ENCODE results near the gene SFXN2.

Gene SFXN2

GRCh38 chr10:102669206-102670064 is 45.0 kb upstream of the SFXN2 start:
- H3K4me1 ChIP-seq (ENCODE audit: control insufficient read depth in 1 of 2, insufficient read depth in 2 of 2, low read length in 2 of 2) = peaks cover 6 to 16% of the 10 kb centered on the region in 2 experiments
- no CpG with 5 or more reads among the region's 7 CpGs for WGBS (ENCODE audit: extremely low coverage, insufficient coverage, insufficient read length)
- no peak overlapping the region for H2BK120ac ChIP-seq (ENCODE audit: insufficient read depth, low read length, poor library complexity)

GRCh38 chr10:102670065-102670670 is 44.3 kb upstream of the SFXN2 start:
- no peak overlapping the region for H4K91ac ChIP-seq (ENCODE audit: low read depth, low read length)
- no peak for DNase-seq
- H4K8ac ChIP-seq (ENCODE audit: low read depth, low read length) = no peak overlapping the region
- no peaks in the 10 kb centered on the region for H3K27me3 ChIP-seq (ENCODE audit: insufficient read depth, low read length)
- peaks cover 7% of the 10 kb centered on the region for H3K79me1 ChIP-seq (ENCODE audit: low read length)
- no peak overlapping the region for H2BK5ac ChIP-seq (ENCODE audit: low read depth, low read length, poor library complexity)
- no CpG with 5 or more reads among the region's 9 CpGs for WGBS (ENCODE audit: extremely low coverage, insufficient coverage, insufficient read length)
- H3K18ac ChIP-seq (ENCODE audit: low read length) = no peak overlapping the region
- H2AK5ac ChIP-seq (ENCODE audit: low read length) = no peak overlapping the region
- no peak overlapping the region for H2AFZ ChIP-seq (ENCODE audit: insufficient read depth, low read length, poor library complexity)
- no peaks in the 10 kb centered on the region for H3K9me3 ChIP-seq (ENCODE audit: insufficient read depth, low read depth, low read length)
- H3K9ac ChIP-seq (ENCODE audit: low read length) = no peak overlapping the region
- H3K36me3 ChIP-seq (ENCODE audit: control insufficient read depth in 1 of 2, insufficient read depth in 2 of 2, low read length in 2 of 2) = no peaks in the 10 kb centered on the region
- peaks cover 13 to 23% of the 10 kb centered on the region in 2 experiments for H3K4me1 ChIP-seq (ENCODE audit: control insufficient read depth in 1 of 2, insufficient read depth in 2 of 2, low read length in 2 of 2)
- no peak overlapping the region for H3K14ac ChIP-seq (ENCODE audit: low read length)
- no peak overlapping the region for H2BK120ac ChIP-seq (ENCODE audit: insufficient read depth, low read length, poor library complexity)
- H4K12ac ChIP-seq (ENCODE audit: low read depth, low read length) = no peak overlapping the region
- H3K4ac ChIP-seq (ENCODE audit: low read depth, low read length) = no peak overlapping the region
- H3K4me3 ChIP-seq (ENCODE audit: low read depth, low read length) = no peak overlapping the region
- H2BK12ac ChIP-seq (ENCODE audit: low read length) = no peak overlapping the region
- H3K4me2 ChIP-seq (ENCODE audit: low read length) = no peak overlapping the region
- H3K23ac ChIP-seq (ENCODE audit: low read length) = no peak overlapping the region
- no peak overlapping the region for H3K27ac ChIP-seq (ENCODE audit: low read depth, low read length)
- H3K79me2 ChIP-seq (ENCODE audit: control insufficient read depth, insufficient read depth, low read length, poor library complexity) = no peaks in the 10 kb centered on the region

More at GRCh38 chr10:102669206-102670064, 45.0 kb upstream of the SFXN2 start:
- Histone ChIP-seq H4K91ac (ENCODE audit: low read depth, low read length) (no peak overlapping the region), H3K4ac (ENCODE audit: low read depth, low read length) (no peak overlapping the region), H3K27me3 (ENCODE audit: insufficient read depth, low read length) (no peaks in the 10 kb centered on the region), H2BK5ac (ENCODE audit: low read depth, low read length, poor library complexity) (no peak overlapping the region), H4K8ac (ENCODE audit: low read depth, low read length) (no peak overlapping the region), H4K12ac (ENCODE audit: low read depth, low read length) (no peak overlapping the region), H2AK5ac (ENCODE audit: low read length) (no peak overlapping the region), H3K18ac (ENCODE audit: low read length) (no peak overlapping the region), H3K79me2 (ENCODE audit: control insufficient read depth, insufficient read depth, low read length, poor library complexity) (no peaks in the 10 kb centered on the region), H3K36me3 (ENCODE audit: control insufficient read depth in 1 of 2, insufficient read depth in 2 of 2, low read length in 2 of 2) (no peaks in the 10 kb centered on the region), H2BK12ac (ENCODE audit: low read length) (no peak overlapping the region), H2AFZ (ENCODE audit: insufficient read depth, low read length, poor library complexity) (no peak overlapping the region), H3K4me2 (ENCODE audit: low read length) (no peak overlapping the region), H3K27ac (ENCODE audit: low read depth, low read length) (no peak overlapping the region), H3K9ac (ENCODE audit: low read length) (no peak overlapping the region), H3K14ac (ENCODE audit: low read length) (no peak overlapping the region), H3K23ac (ENCODE audit: low read length) (peak overlapping the region; percentile 40), H3K79me1 (ENCODE audit: low read length) (peaks cover 3% of the 10 kb centered on the region), H3K4me3 (ENCODE audit: low read depth, low read length) (no peak overlapping the region), H3K9me3 (ENCODE audit: insufficient read depth, low read depth, low read length) (no peaks in the 10 kb centered on the region)
- peak; percentile 32 to 51 for DNase-seq

DNA sequence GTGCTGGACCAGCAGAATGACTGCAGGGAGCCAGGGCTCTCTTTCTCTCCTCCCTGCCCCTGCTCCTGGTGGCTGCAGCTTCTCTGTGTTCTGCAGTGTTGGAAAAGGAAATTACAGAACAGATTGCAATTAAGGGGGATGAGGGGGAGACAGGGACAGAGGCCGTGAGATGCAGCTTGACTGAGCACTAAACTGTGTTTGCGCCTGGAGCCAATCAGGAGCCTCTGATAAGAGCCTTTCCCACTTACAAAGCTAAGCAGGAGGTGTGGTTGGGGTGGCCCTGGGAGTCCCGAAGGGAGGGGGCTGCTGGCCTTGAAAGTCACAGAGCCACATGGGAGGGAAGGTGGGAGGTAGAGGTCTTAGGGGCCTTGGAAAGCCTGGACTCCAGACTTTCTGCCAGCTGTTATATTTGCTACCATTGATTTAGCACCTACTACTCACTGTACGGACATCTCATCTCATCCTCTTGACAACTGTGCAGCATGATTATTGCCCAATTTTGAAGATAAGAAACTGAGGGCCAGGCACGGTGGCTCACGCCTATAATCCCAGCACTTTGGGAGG is 43.5 kb upstream of the SFXN2 start:
- peaks cover 21 to 31% of the 10 kb centered on the region in 2 experiments for H3K4me1 ChIP-seq (ENCODE audit: control insufficient read depth in 1 of 2, insufficient read depth in 2 of 2, low read length in 2 of 2)
- H3K79me1 ChIP-seq (ENCODE audit: low read length) = peaks cover 15% of the 10 kb centered on the region
- H2BK120ac ChIP-seq (ENCODE audit: insufficient read depth, low read length, poor library complexity) = no peak overlapping the region
- H3K9me3 ChIP-seq (ENCODE audit: insufficient read depth, low read depth, low read length) = no peaks in the 10 kb centered on the region
- H3K4me3 ChIP-seq (ENCODE audit: low read depth, low read length) = no peak overlapping the region
- H3K9ac ChIP-seq (ENCODE audit: low read length) = no peak overlapping the region
- no peak overlapping the region for H3K4me2 ChIP-seq (ENCODE audit: low read length)
- peak overlapping the region; percentile 29 for H3K23ac ChIP-seq (ENCODE audit: low read length)
- no peak overlapping the region for H3K27ac ChIP-seq (ENCODE audit: low read depth, low read length)
- H3K36me3 ChIP-seq (ENCODE audit: control insufficient read depth in 1 of 2, insufficient read depth in 2 of 2, low read length in 2 of 2) = no peaks in the 10 kb centered on the region
- WGBS (ENCODE audit: extremely low coverage, insufficient coverage, insufficient read length) = no CpG with 5 or more reads among the region's 6 CpGs
- no peaks in the 10 kb centered on the region for H3K27me3 ChIP-seq (ENCODE audit: insufficient read depth, low read length)
- H4K8ac ChIP-seq (ENCODE audit: low read depth, low read length) = no peak overlapping the region
- H3K18ac ChIP-seq (ENCODE audit: low read length) = no peak overlapping the region
- H2AK5ac ChIP-seq (ENCODE audit: low read length) = no peak overlapping the region
- H2BK12ac ChIP-seq (ENCODE audit: low read length) = no peak overlapping the region
- H2BK5ac ChIP-seq (ENCODE audit: low read depth, low read length, poor library complexity) = no peak overlapping the region
- no peak overlapping the region for H3K4ac ChIP-seq (ENCODE audit: low read depth, low read length)
- DNase-seq = no peak
- H3K79me2 ChIP-seq (ENCODE audit: control insufficient read depth, insufficient read depth, low read length, poor library complexity) = no peaks in the 10 kb centered on the region
- H4K12ac ChIP-seq (ENCODE audit: low read depth, low read length) = no peak overlapping the region
- H4K91ac ChIP-seq (ENCODE audit: low read depth, low read length) = no peak overlapping the region
- no peak overlapping the region for H3K14ac ChIP-seq (ENCODE audit: low read length)
- no peak overlapping the region for H2AFZ ChIP-seq (ENCODE audit: insufficient read depth, low read length, poor library complexity)

DNA sequence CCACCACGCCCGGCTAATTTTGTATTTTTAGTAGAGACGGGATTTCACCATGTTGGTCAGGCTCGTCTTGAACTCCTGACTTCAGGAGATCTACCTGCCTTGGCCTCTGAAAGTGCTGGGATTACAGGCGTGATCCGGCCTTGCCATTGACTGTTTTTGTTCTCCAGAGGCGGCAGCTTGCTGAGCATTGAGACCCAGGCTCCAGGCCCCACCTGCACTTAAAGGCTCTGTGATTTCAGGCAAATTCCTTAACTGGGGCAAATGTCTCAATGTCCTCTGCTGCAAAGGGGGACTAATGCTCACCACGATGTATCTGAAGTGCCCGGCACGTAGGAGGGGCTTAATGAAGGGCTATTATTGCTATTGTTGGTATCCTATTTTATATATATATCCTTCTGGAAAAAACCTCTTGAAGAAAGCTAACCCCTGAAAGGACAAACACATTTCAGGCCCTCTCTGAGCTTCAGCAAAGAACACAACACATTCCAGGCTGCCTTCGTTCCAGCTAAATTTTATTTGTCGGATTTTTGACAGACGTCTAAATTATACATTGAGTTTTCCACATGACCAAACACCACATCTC is 41.1 kb upstream of the SFXN2 start:
- no peak overlapping the region for H3K9ac ChIP-seq (ENCODE audit: low read length)
- H3K4me1 ChIP-seq (ENCODE audit: control insufficient read depth in 1 of 2, insufficient read depth in 2 of 2, low read length in 2 of 2) = peaks cover 31 to 42% of the 10 kb centered on the region in 2 experiments
- WGBS (ENCODE audit: extremely low coverage, insufficient coverage, insufficient read length) = no CpG with 5 or more reads among the region's 13 CpGs
- no peak overlapping the region for H4K8ac ChIP-seq (ENCODE audit: low read depth, low read length)
- no peak overlapping the region for H3K18ac ChIP-seq (ENCODE audit: low read length)
- no peak overlapping the region for H2BK5ac ChIP-seq (ENCODE audit: low read depth, low read length, poor library complexity)
- no peak overlapping the region for H3K23ac ChIP-seq (ENCODE audit: low read length)
- no peak overlapping the region for H3K4ac ChIP-seq (ENCODE audit: low read depth, low read length)
- no peak for DNase-seq
- H2AFZ ChIP-seq (ENCODE audit: insufficient read depth, low read length, poor library complexity) = no peak overlapping the region
- H3K27ac ChIP-seq (ENCODE audit: low read depth, low read length) = no peak overlapping the region
- no peak overlapping the region for H3K4me3 ChIP-seq (ENCODE audit: low read depth, low read length)
- H3K79me1 ChIP-seq (ENCODE audit: low read length) = peaks cover 19% of the 10 kb centered on the region
- no peak overlapping the region for H4K91ac ChIP-seq (ENCODE audit: low read depth, low read length)
- H3K14ac ChIP-seq (ENCODE audit: low read length) = no peak overlapping the region
- no peaks in the 10 kb centered on the region for H3K9me3 ChIP-seq (ENCODE audit: insufficient read depth, low read depth, low read length)
- H4K12ac ChIP-seq (ENCODE audit: low read depth, low read length) = no peak overlapping the region
- H2BK12ac ChIP-seq (ENCODE audit: low read length) = no peak overlapping the region
- H3K79me2 ChIP-seq (ENCODE audit: control insufficient read depth, insufficient read depth, low read length, poor library complexity) = peaks cover 2% of the 10 kb centered on the region
- no peak overlapping the region for H3K4me2 ChIP-seq (ENCODE audit: low read length)
- no peak overlapping the region for H2BK120ac ChIP-seq (ENCODE audit: insufficient read depth, low read length, poor library complexity)
- no peak overlapping the region for H2AK5ac ChIP-seq (ENCODE audit: low read length)
- no peaks in the 10 kb centered on the region for H3K36me3 ChIP-seq (ENCODE audit: control insufficient read depth in 1 of 2, insufficient read depth in 2 of 2, low read length in 2 of 2)
- no peaks in the 10 kb centered on the region for H3K27me3 ChIP-seq (ENCODE audit: insufficient read depth, low read length)
